Measurements from ENCODE around the gene COL1A1.

The COL1A1 gene

GRCh38 chr17:50213026-50214022 is 11.9 kb upstream of the COL1A1 start:
- DNase-seq (ENCODE audit: low read depth), result no peak

- DNase-seq (ENCODE audit: low read depth), result no peak
Measured at GRCh38 chr17:50212121-50212843, 10.9 kb upstream of the COL1A1 start.

- DNase-seq (ENCODE audit: low read depth), result no peak
Measured at GRCh38 chr17:50211249-50212120, 10.1 kb upstream of the COL1A1 start.

- DNase-seq (ENCODE audit: low read depth), result peak; percentile 87
Measured at GRCh38 chr17:50210240-50211225, 9.1 kb upstream of the COL1A1 start.

- peak; percentile 97 for DNase-seq (ENCODE audit: low read depth)
Measured at GRCh38 chr17:50209472-50210239, 8.2 kb upstream of the COL1A1 start.

GRCh38 chr17:50209133-50209471 is 7.7 kb upstream of the COL1A1 start:
- no peak for DNase-seq (ENCODE audit: low read depth)

- DNase-seq (ENCODE audit: low read depth), result no peak
Measured at GRCh38 chr17:50208611-50209061, 7.2 kb upstream of the COL1A1 start.

- DNase-seq (ENCODE audit: low read depth), result no peak
Measured at GRCh38 chr17:50207792-50208567, 6.5 kb upstream of the COL1A1 start.

GRCh38 chr17:50207315-50207714 is 5.9 kb upstream of the COL1A1 start:
- DNase-seq (ENCODE audit: low read depth), result no peak

GRCh38 chr17:50206604-50207293 is 5.3 kb upstream of the COL1A1 start:
- no peak for DNase-seq (ENCODE audit: low read depth)

- no peak for DNase-seq (ENCODE audit: low read depth)
Measured at GRCh38 chr17:50205963-50206505, 4.6 kb upstream of the COL1A1 start.

GRCh38 chr17:50205111-50205962 is 3.9 kb upstream of the COL1A1 start:
- no peak for DNase-seq (ENCODE audit: low read depth)

- DNase-seq (ENCODE audit: low read depth), result no peak
Measured at GRCh38 chr17:50204431-50204830, 3.0 kb upstream of the COL1A1 start.

GRCh38 chr17:50203604-50204345 is 2.3 kb upstream of the COL1A1 start:
- DNase-seq (ENCODE audit: low read depth), result peak; percentile 83

GRCh38 chr17:50203086-50203485 is 1.7 kb upstream of the COL1A1 start:
- no peak for DNase-seq (ENCODE audit: low read depth)

GRCh38 chr17:50200457-50201275 is 765 bp downstream of the COL1A1 start:
- DNase-seq (ENCODE audit: low read depth), result peak; percentile 86

Measured in stromal cell of bone marrow (primary cell).